ENCODE data around the gene RBMS2. TPM values are rescaled to one million over a fixed set of nuclear protein-coding genes. Genes with fewer than 3 reads are reported as not detected.

RBMS2 gene
- total RNA-seq, 1 donor from 2014 or later: 111 TPM

- H3K27me3 Mint-ChIP-seq (ENCODE audit: low read depth, unreplicated experiment): no peaks in the 10 kb centered on the region
- Histone ChIP-seq H2AFZ (ENCODE audit: low read depth, low read length) (no peak overlapping the region), H4K20me1 (ENCODE audit: insufficient read depth, low read length) (peaks cover 27% of the 10 kb centered on the region), H3K4me2 (ENCODE audit: low read length) (no peak overlapping the region), H3K9ac (ENCODE audit: low read length) (no peak overlapping the region), H3K4me3 (ENCODE audit: insufficient read depth, low read depth, low read length) (no peak overlapping the region), H3K4me1 (ENCODE audit: insufficient read depth, low read length) (peaks cover 9% of the 10 kb centered on the region), H3K9me3 (ENCODE audit: insufficient read depth, low read depth, low read length) (no peaks in the 10 kb centered on the region), H3K27me3 (ENCODE audit: insufficient read depth, low read length) (no peaks in the 10 kb centered on the region), H3K79me2 (ENCODE audit: insufficient read depth, low read length) (peaks cover 93% of the 10 kb centered on the region), H3K27ac (ENCODE audit: low read depth, low read length) (no peak overlapping the region), H3K36me3 (ENCODE audit: insufficient read depth, low read length) (no peaks in the 10 kb centered on the region)
- H3K4me3 Mint-ChIP-seq (ENCODE audit: unreplicated experiment): no peak overlapping the region
- H3K4me1 Mint-ChIP-seq (ENCODE audit: low read depth, unreplicated experiment): peaks cover 26% of the 10 kb centered on the region
- no peaks in the 10 kb centered on the region for H3K9me3 Mint-ChIP-seq (ENCODE audit: unreplicated experiment)
- FAIRE-seq (no peak), DNase-seq (ENCODE audit: low read depth) (no peak)
- H3K36me3 Mint-ChIP-seq (ENCODE audit: low read depth, unreplicated experiment): peaks cover 4% of the 10 kb centered on the region
- peak overlapping the region; percentile 63 for H3K27ac Mint-ChIP-seq (ENCODE audit: unreplicated experiment)
- TF ChIP-seq EZH2 (IDR thresholded peaks at IDR 0.05; ENCODE audit: insufficient read depth, low read length): no peak
- no peak for TF ChIP-seq CTCF (IDR thresholded peaks at IDR 0.05; ENCODE audit: insufficient read depth, low read depth, low read length)
Measured at GRCh38 chr12:56529656-56530055, 8.0 kb downstream of the RBMS2 start.

DNA sequence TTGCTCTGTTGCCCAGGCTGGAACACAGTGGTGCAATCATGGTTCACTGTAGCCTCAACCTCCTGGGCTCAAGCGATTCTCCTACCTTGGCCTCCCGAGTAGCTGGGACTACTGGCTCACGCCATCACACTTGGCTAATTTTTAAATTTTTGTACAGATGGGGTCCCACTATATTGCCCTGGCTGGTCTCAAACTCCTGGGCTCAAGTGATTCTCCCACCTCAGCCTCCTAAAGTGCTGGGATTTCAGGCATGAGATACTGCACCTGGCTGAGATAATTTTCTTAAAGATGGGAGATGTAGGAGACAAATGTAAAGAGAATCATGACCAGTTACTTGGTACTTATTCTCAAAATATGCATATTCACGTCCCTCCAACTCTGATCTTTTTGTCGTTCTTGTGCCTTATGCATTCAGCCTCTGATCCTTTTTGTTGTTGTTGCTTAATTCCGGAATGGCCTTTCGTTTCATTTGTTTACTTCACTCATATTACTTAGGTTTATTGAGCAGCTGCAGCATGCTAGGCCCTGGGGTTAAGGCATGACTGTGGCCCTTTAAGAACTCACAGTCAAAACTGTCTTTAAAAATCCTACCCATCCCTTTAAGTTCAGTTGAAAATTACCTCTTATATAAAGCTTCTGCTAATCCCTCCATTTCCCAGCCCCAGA is 8.9 kb downstream of the RBMS2 start:
- H3K4me2 ChIP-seq (ENCODE audit: low read length): no peak overlapping the region
- H3K9me3 Mint-ChIP-seq (ENCODE audit: unreplicated experiment): no peaks in the 10 kb centered on the region
- FAIRE-seq (no peak), DNase-seq (ENCODE audit: low read depth) (no peak)
- TF ChIP-seq CTCF (IDR thresholded peaks at IDR 0.05; ENCODE audit: insufficient read depth, low read depth, low read length) (no peak), EZH2 (IDR thresholded peaks at IDR 0.05; ENCODE audit: insufficient read depth, low read length) (no peak)
- no peaks in the 10 kb centered on the region for H3K27me3 ChIP-seq (ENCODE audit: insufficient read depth, low read length)
- H3K4me1 ChIP-seq (ENCODE audit: insufficient read depth, low read length): peaks cover 9% of the 10 kb centered on the region
- H3K9ac ChIP-seq (ENCODE audit: low read length): no peak overlapping the region
- H3K4me3 ChIP-seq (ENCODE audit: insufficient read depth, low read depth, low read length): no peak overlapping the region
- peaks cover 26% of the 10 kb centered on the region for H3K4me1 Mint-ChIP-seq (ENCODE audit: low read depth, unreplicated experiment)
- no peak overlapping the region for H2AFZ ChIP-seq (ENCODE audit: low read depth, low read length)
- no peaks in the 10 kb centered on the region for H3K27me3 Mint-ChIP-seq (ENCODE audit: low read depth, unreplicated experiment)
- H3K27ac Mint-ChIP-seq (ENCODE audit: unreplicated experiment): no peak overlapping the region
- H3K27ac ChIP-seq (ENCODE audit: low read depth, low read length): no peak overlapping the region
- no peak overlapping the region for H3K4me3 Mint-ChIP-seq (ENCODE audit: unreplicated experiment)
- H3K9me3 ChIP-seq (ENCODE audit: insufficient read depth, low read depth, low read length): no peaks in the 10 kb centered on the region
- H3K36me3 ChIP-seq (ENCODE audit: insufficient read depth, low read length): no peaks in the 10 kb centered on the region
- peaks cover 34% of the 10 kb centered on the region for H4K20me1 ChIP-seq (ENCODE audit: insufficient read depth, low read length)
- H3K79me2 ChIP-seq (ENCODE audit: insufficient read depth, low read length): peaks cover 92% of the 10 kb centered on the region
- H3K36me3 Mint-ChIP-seq (ENCODE audit: low read depth, unreplicated experiment): peaks cover 4% of the 10 kb centered on the region

GRCh38 chr12:56537546-56537945 is 15.9 kb downstream of the RBMS2 start:
- H3K9ac ChIP-seq (ENCODE audit: low read length): no peak overlapping the region
- peaks cover 98% of the 10 kb centered on the region for H3K79me2 ChIP-seq (ENCODE audit: insufficient read depth, low read length)
- H3K4me1 Mint-ChIP-seq (ENCODE audit: low read depth, unreplicated experiment): peaks cover 11% of the 10 kb centered on the region
- H3K27me3 ChIP-seq (ENCODE audit: insufficient read depth, low read length): no peaks in the 10 kb centered on the region
- no peak overlapping the region for H3K27ac Mint-ChIP-seq (ENCODE audit: unreplicated experiment)
- no peaks in the 10 kb centered on the region for H3K4me1 ChIP-seq (ENCODE audit: insufficient read depth, low read length)
- no peak overlapping the region for H3K27ac ChIP-seq (ENCODE audit: low read depth, low read length)
- FAIRE-seq (no peak), DNase-seq (ENCODE audit: low read depth) (no peak)
- H3K4me3 Mint-ChIP-seq (ENCODE audit: unreplicated experiment): no peak overlapping the region
- peaks cover 70% of the 10 kb centered on the region for H4K20me1 ChIP-seq (ENCODE audit: insufficient read depth, low read length)
- no peaks in the 10 kb centered on the region for H3K36me3 ChIP-seq (ENCODE audit: insufficient read depth, low read length)
- no peaks in the 10 kb centered on the region for H3K27me3 Mint-ChIP-seq (ENCODE audit: low read depth, unreplicated experiment)
- no peaks in the 10 kb centered on the region for H3K9me3 ChIP-seq (ENCODE audit: insufficient read depth, low read depth, low read length)
- H3K9me3 Mint-ChIP-seq (ENCODE audit: unreplicated experiment): no peaks in the 10 kb centered on the region
- no peak overlapping the region for H2AFZ ChIP-seq (ENCODE audit: low read depth, low read length)
- peaks cover 2% of the 10 kb centered on the region for H3K36me3 Mint-ChIP-seq (ENCODE audit: low read depth, unreplicated experiment)
- no peak overlapping the region for H3K4me2 ChIP-seq (ENCODE audit: low read length)
- H3K4me3 ChIP-seq (ENCODE audit: insufficient read depth, low read depth, low read length): no peak overlapping the region
- no peak for TF ChIP-seq EZH2 (IDR thresholded peaks at IDR 0.05; ENCODE audit: insufficient read depth, low read length)
- TF ChIP-seq CTCF (IDR thresholded peaks at IDR 0.05; ENCODE audit: insufficient read depth, low read depth, low read length): no peak

Measured in astrocyte (in vitro differentiated cells and primary cell).